Esophagus squamous epithelium (tissue), 4 donors: ENCODE measurements around the gene ACVR1B.

Experiments
- POLR2A ChIP-seq, 4 donors: fragments of 450-650 bp; IDR thresholded peaks; one replicate each; pipeline ENCODE4 v1.6.1; 2017; ENCODE audit warnings: antibody characterized with exemption in 4 of 4, mild to moderate bottlenecking in 4 of 4, moderate library complexity in 3 of 4
- TF ChIP-seq, protein P1 (sequence below), 6 experiments: fragments of 450-650 bp in 4 of 6; fragments of 200-600 bp in 2 of 6; sonication (generic) in 2 of 6; IDR thresholded peaks; one replicate each; pipeline ENCODE4 v1.5.1; 2016 to 2019; ENCODE audit warnings: antibody characterized with exemption in 6 of 6, mild to moderate bottlenecking in 4 of 6, moderate library complexity in 4 of 6

DNA sequence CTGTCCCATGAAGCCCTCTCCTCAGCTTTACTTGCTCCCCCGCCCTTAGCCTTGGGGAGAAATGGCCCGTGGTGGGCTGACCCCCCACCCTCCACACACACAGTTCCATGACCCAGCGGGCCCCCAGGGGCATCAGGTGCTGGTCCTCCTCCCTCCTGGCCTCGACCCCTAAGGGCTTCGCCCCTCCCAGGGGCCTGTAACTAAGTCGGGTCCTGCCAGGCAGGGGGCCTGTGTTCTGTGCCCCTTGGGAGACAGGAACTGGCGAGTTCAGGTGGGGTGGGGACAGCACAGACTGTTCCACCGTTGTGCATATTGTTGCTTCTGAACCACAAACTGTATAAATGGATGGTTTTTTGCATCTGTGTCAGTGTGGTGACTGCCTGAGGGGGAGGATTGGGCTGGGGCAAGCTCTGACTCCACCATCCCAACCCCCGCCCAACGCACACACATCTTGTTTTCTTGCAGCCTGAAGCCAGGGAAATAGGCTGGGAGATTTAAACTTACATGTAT is 64.1 kb downstream of the ACVR1B start:
- TF ChIP-seq, protein P1, sequence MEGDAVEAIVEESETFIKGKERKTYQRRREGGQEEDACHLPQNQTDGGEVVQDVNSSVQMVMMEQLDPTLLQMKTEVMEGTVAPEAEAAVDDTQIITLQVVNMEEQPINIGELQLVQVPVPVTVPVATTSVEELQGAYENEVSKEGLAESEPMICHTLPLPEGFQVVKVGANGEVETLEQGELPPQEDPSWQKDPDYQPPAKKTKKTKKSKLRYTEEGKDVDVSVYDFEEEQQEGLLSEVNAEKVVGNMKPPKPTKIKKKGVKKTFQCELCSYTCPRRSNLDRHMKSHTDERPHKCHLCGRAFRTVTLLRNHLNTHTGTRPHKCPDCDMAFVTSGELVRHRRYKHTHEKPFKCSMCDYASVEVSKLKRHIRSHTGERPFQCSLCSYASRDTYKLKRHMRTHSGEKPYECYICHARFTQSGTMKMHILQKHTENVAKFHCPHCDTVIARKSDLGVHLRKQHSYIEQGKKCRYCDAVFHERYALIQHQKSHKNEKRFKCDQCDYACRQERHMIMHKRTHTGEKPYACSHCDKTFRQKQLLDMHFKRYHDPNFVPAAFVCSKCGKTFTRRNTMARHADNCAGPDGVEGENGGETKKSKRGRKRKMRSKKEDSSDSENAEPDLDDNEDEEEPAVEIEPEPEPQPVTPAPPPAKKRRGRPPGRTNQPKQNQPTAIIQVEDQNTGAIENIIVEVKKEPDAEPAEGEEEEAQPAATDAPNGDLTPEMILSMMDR (IDR thresholded peaks at IDR 0.05) = no peak
- TF ChIP-seq POLR2A (IDR thresholded peaks at IDR 0.05) = no peak
